H1 (cell line): ENCODE results near the gene GDPD5. TPM values are rescaled to one million over a fixed set of nuclear protein-coding genes. Genes with fewer than 3 reads are reported as not detected.

Experiments
- CHD7 ChIP-seq: fragments of 300-600 bp; sonication (generic); IDR thresholded peaks from 2 replicates; pipeline ENCODE4 v1.7.1; 2012; ENCODE audit warnings: low read length, moderate library complexity, mild to moderate bottlenecking, inconsistent platforms; ENCODE audit not compliant: insufficient replicate concordance
- EGR1 ChIP-seq: IDR thresholded peaks from 2 replicates; pipeline ENCODE4 v1.6.1; 2011; ENCODE audit warnings: low read depth, low read length, borderline replicate concordance
- FOSL1 ChIP-seq: IDR thresholded peaks from 2 replicates; pipeline ENCODE4 v1.6.1; 2011; ENCODE audit warnings: mild to moderate bottlenecking, low read depth, low read length, moderate library complexity; ENCODE audit not compliant: insufficient read depth
- JUN ChIP-seq: IDR thresholded peaks from 2 replicates; pipeline ENCODE4 v1.6.1; 2011; ENCODE audit warnings: low read depth, mild to moderate bottlenecking, improper control_type of control experiment, low read length
- KDM1A ChIP-seq: fragments of 200-600, 300-600 bp; sonication (generic); IDR thresholded peaks from 2 replicates; pipeline ENCODE4 v1.7.1; 2016; ENCODE audit warnings: mild to moderate bottlenecking, low read length, borderline replicate concordance
- MAX ChIP-seq: IDR thresholded peaks from 2 replicates; pipeline ENCODE4 v1.6.1; 2012; ENCODE audit warnings: inconsistent platforms
- NANOG ChIP-seq: IDR thresholded peaks from 2 replicates; pipeline ENCODE4 v1.6.1; 2011; ENCODE audit warnings: low read length, low read depth, mild to moderate bottlenecking, inconsistent platforms; ENCODE audit not compliant: insufficient read depth, poor library complexity, severe bottlenecking
- POLR2AphosphoS5 ChIP-seq: IDR thresholded peaks from 2 replicates; pipeline ENCODE4 v1.6.1; 2011; ENCODE audit warnings: low read depth, low read length
- SP1 ChIP-seq: IDR thresholded peaks from 2 replicates; pipeline ENCODE4 v1.6.1; 2011; ENCODE audit warnings: low read depth, low read length
- TAF7 ChIP-seq: optimal IDR thresholded peaks from 2 replicates; pipeline ENCODE3; 2011; ENCODE audit warnings: low read depth, mild to moderate bottlenecking, inconsistent platforms, low read length, moderate library complexity, borderline replicate concordance
- polyA plus RNA-seq, 7 experiments: library from polyadenylated mRNA; depleted of rRNA in 3 of 7; stranded (reverse) in 5 of 7; unstranded in 2 of 7; fragments of >200 nt in 5 of 7; fragments of 200-250 nt in 2 of 7; gene quantifications; 1 replicate in 5 of 7; 2 replicates in 1 of 7; 4 replicates in 1 of 7; pipeline versions ENCODE4 v1.2.1 to v1.2.3, GENCODE V29; 2011 to 2013; ENCODE audit warnings: missing spikeins in 2 of 7, mixed read lengths in 2 of 7
- total RNA-seq: library from RNA; stranded (reverse); fragmentation: NEBNext Ultra II Directional; extraction: Animal tissue kit (Norgen Biotek cat#: 25700); gene quantifications from 2 replicates; pipeline ENCODE4 v1.2.1, GENCODE V29; 2021

The GDPD5 gene
- total and polyA plus RNA-seq, 2 of the 8 experiments (the other 6 are each of a cell fraction or from before 2014, with no cell fraction given), result 7.8 to 8.6 TPM

- TF ChIP-seq TAF7, result peak; percentile 68
- TF ChIP-seq NANOG, result no peak
- TF ChIP-seq FOSL1, result no peak
- peak; percentile 72 for TF ChIP-seq POLR2AphosphoS5
- peak; percentile 83 for TF ChIP-seq EGR1
- TF ChIP-seq JUN, result no peak
- TF ChIP-seq KDM1A, result peak; percentile 12; the same call in 1 of the 2 replicates
- peak; percentile 61; the same call in 1 of the 2 replicates for TF ChIP-seq SP1
- TF ChIP-seq CHD7, result no peak
- peak; percentile 18; the same call in 1 of the 2 replicates for TF ChIP-seq MAX
Measured at GRCh38 chr11:75562836-75563484, 37.2 kb upstream of the GDPD5 start (continued).
